Measurements from ENCODE around the gene TMEM178A. TPM values are rescaled to one million over a fixed set of nuclear protein-coding genes. Genes with fewer than 3 reads are reported as not detected.
A peak's percentile ranks its signal among the peaks of the same experiment; 100 is the strongest.
"Not testable (repeated sequence)": the region's sequence is repeated elsewhere in the genome, so short reads cannot be mapped to it uniquely, and the experiment has no call there.

TMEM178A gene
- total and polyA plus RNA-seq, 4 donors = 13.6 to 55.8 (median 36.2) TPM

DNA sequence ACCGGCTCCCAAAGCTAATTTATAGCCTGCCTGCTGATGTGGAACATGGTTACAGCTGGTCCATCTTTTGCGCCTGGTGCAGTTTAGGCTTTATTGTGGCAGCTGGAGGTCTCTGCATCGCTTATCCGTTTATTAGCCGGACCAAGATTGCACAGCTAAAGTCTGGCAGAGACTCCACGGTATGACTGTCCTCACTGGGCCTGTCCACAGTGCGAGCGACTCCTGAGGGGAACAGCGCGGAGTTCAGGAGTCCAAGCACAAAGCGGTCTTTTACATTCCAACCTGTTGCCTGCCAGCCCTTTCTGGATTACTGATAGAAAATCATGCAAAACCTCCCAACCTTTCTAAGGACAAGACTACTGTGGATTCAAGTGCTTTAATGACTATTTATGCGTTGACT lies 51.4 kb downstream of the TMEM178A start:
- Histone ChIP-seq H3K4me1 (ENCODE audit: control insufficient read depth, insufficient read depth, low read length) (peaks cover 9% of the 10 kb centered on the region), H3K4me3 (ENCODE audit: low read depth, low read length) (no peak overlapping the region), H3K36me3 (ENCODE audit: control insufficient read depth, insufficient read depth, low read length) (no peaks in the 10 kb centered on the region), H3K9me3 (ENCODE audit: control insufficient read depth, insufficient read depth, low read length) (no peaks in the 10 kb centered on the region), H3K27ac (ENCODE audit: low read depth, low read length) (no peak overlapping the region), H3K27me3 (ENCODE audit: control insufficient read depth, insufficient read depth, low read length) (no peaks in the 10 kb centered on the region)
- peak in 1 of 6 donors; percentile 55 for DNase-seq (ENCODE audit: low read depth in 4 of 6, low spot score in 6 of 6)
- 75% methylated on average over 12 of the region's 12 CpGs for WGBS (ENCODE audit: insufficient coverage)

DNA sequence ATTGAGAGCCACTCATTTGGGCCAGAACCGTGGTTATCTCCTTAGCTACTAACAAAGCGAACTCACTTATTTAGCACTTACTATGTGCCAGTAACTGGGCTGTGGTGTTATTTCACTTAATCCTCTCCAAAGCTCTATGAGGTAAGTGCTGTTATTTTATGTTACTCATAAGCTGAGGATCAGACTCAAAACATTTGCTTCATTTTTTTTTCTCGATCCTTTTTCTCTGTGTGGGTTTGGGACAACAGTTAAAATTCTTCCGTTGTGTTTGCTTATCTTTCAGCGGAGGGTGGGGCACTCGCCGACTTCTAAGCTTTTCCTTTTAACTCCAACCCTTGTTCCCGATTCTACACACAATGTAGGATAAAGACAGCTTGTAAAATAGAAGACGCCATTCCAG lies 52.8 kb downstream of the TMEM178A start:
- H3K27ac ChIP-seq (ENCODE audit: low read depth, low read length) = no peak overlapping the region
- WGBS (ENCODE audit: insufficient coverage) = no CpG with 5 or more reads among the region's 9 CpGs
- H3K27me3 ChIP-seq (ENCODE audit: control insufficient read depth, insufficient read depth, low read length) = no peaks in the 10 kb centered on the region
- DNase-seq (ENCODE audit: low read depth in 4 of 6, low spot score in 6 of 6) = no peak
- H3K4me3 ChIP-seq (ENCODE audit: low read depth, low read length) = no peak overlapping the region
- H3K36me3 ChIP-seq (ENCODE audit: control insufficient read depth, insufficient read depth, low read length) = no peaks in the 10 kb centered on the region
- H3K4me1 ChIP-seq (ENCODE audit: control insufficient read depth, insufficient read depth, low read length) = peaks cover 9% of the 10 kb centered on the region
- no peaks in the 10 kb centered on the region for H3K9me3 ChIP-seq (ENCODE audit: control insufficient read depth, insufficient read depth, low read length)

DNA sequence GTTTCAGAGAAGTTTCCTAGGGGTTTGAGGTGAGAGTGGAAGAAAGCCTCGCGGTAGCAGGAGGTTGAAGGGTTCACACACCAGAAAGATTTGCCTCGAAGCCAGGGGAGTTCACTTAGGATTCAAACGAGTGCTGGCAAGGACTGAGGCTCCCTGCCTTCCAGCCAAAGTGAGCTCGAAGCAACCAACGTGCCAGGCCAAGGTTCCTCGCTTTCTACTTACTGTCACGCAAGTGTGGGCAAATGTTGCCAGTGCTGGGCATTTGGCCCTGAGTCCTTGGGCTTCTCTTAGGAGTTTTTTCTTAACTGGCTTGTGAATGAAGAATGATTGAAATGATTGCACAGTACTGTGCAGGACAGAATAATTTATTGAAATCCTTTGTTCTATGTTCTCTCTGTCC lies 53.6 kb downstream of the TMEM178A start:
- H3K4me1 ChIP-seq (ENCODE audit: control insufficient read depth, insufficient read depth, low read length) = peaks cover 9% of the 10 kb centered on the region
- DNase-seq (ENCODE audit: low read depth in 4 of 6, low spot score in 6 of 6) = peak in 5 of 6 donors; percentile 47 to 92 (median 63)
- 42% methylated on average over 8 of the region's 8 CpGs for WGBS (ENCODE audit: insufficient coverage)
- no peak overlapping the region for H3K4me3 ChIP-seq (ENCODE audit: low read depth, low read length)
- no peaks in the 10 kb centered on the region for H3K9me3 ChIP-seq (ENCODE audit: control insufficient read depth, insufficient read depth, low read length)
- H3K36me3 ChIP-seq (ENCODE audit: control insufficient read depth, insufficient read depth, low read length) = no peaks in the 10 kb centered on the region
- no peaks in the 10 kb centered on the region for H3K27me3 ChIP-seq (ENCODE audit: control insufficient read depth, insufficient read depth, low read length)
- H3K27ac ChIP-seq (ENCODE audit: low read depth, low read length) = peak overlapping the region; percentile 35

DNA sequence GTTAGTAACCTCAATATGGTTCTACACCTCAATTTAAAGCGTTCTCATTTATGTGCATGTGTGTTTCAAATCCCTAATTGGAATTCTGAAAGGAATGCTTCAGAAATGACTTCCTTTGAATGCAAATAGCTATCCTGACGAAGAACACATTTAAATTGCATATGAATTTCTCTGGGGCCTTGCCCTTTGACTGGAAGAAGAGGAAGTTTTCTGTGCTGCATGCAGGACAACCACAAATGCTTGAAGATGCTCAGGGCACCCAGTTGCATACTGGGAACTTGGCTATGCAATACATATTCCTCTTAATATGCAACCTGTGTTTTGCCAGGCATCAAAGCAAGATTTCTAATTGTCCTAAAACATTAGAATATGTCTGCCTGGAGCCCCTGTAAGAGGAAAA lies 55.3 kb downstream of the TMEM178A start:
- no peaks in the 10 kb centered on the region for H3K9me3 ChIP-seq (ENCODE audit: control insufficient read depth, insufficient read depth, low read length)
- no CpG with 5 or more reads among the region's 2 CpGs for WGBS (ENCODE audit: insufficient coverage)
- no peaks in the 10 kb centered on the region for H3K27me3 ChIP-seq (ENCODE audit: control insufficient read depth, insufficient read depth, low read length)
- H3K36me3 ChIP-seq (ENCODE audit: control insufficient read depth, insufficient read depth, low read length) = no peaks in the 10 kb centered on the region
- DNase-seq (ENCODE audit: low read depth in 4 of 6, low spot score in 6 of 6) = peak in 1 of 6 donors; percentile 73
- H3K4me3 ChIP-seq (ENCODE audit: low read depth, low read length) = no peak overlapping the region
- no peak overlapping the region for H3K27ac ChIP-seq (ENCODE audit: low read depth, low read length)
- H3K4me1 ChIP-seq (ENCODE audit: control insufficient read depth, insufficient read depth, low read length) = peaks cover 9% of the 10 kb centered on the region

DNA sequence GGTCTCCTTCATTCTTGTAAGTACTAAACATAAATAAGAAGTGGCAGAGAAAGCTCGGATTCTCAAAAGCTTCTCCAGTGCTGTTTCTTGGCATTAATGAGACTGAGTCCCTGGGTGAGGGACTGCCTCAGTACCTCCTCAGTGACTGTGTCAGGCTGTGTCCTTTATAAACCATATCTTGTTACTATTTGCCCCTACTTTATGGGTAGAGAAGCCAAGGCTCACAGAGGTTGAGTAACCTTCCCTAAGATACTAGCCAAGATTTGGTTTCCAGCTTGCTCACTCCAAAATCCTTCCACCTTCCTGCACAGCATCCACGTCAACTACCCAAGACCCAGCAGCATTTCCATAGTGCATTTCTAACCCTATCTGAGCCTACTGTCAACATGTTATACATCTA lies 57.8 kb downstream of the TMEM178A start:
- 100% methylated on average over 1 of the region's 2 CpGs for WGBS (ENCODE audit: insufficient coverage)
- no peak for DNase-seq (ENCODE audit: low read depth in 4 of 6, low spot score in 6 of 6)
- H3K27ac ChIP-seq (ENCODE audit: low read depth, low read length) = no peak overlapping the region
- H3K4me3 ChIP-seq (ENCODE audit: low read depth, low read length) = no peak overlapping the region
- H3K4me1 ChIP-seq (ENCODE audit: control insufficient read depth, insufficient read depth, low read length) = peaks cover 9% of the 10 kb centered on the region
- no peaks in the 10 kb centered on the region for H3K9me3 ChIP-seq (ENCODE audit: control insufficient read depth, insufficient read depth, low read length)
- no peaks in the 10 kb centered on the region for H3K36me3 ChIP-seq (ENCODE audit: control insufficient read depth, insufficient read depth, low read length)
- no peaks in the 10 kb centered on the region for H3K27me3 ChIP-seq (ENCODE audit: control insufficient read depth, insufficient read depth, low read length)

DNA sequence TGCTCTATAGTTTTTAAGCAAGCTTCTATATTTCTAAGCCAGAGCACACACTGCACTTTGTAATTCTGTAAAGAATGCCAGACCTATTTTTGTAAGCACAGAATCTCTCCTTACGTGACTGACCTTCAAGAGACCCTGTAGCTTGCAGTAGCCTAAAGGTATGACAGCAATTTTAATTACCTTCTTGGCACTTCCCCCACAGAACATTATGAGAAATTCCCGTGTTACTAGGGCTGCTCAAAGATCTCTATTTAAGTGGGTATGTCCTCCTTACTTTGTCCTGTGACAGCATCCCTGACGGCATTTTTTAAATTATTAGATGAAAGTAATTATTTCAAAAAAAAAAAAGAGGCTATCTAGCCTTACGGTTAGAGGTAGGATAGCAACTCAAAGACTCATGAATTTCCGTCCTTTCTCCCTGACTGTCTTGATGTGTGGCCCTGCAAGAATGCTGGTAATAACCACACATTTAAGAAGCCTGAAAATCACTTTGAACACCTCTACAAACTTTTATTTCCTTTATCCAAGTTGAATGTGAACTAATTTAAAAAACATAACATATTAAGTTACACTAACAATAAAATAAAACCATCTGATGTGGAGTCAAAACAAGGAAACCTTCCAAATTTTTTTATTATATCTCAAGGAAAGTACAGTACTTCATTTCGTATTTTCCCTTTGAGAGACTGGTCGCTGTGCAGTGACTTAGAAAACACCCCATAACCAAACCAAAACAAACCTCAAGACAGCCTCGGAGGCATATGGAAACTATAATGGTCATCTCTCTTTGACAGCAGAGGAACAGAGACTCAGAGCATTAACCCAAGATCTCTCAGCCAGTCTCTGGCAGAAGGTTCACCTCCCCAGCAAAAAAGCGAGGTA lies 58.5 kb downstream of the TMEM178A start:
- no peaks in the 10 kb centered on the region for H3K9me3 ChIP-seq (ENCODE audit: control insufficient read depth, insufficient read depth, low read length)
- H3K4me1 ChIP-seq (ENCODE audit: control insufficient read depth, insufficient read depth, low read length) = peaks cover 9% of the 10 kb centered on the region
- H3K27ac ChIP-seq (ENCODE audit: low read depth, low read length) = no peak overlapping the region
- peak in 1 of 6 donors; percentile 24 for DNase-seq (ENCODE audit: low read depth in 4 of 6, low spot score in 6 of 6)
- H3K4me3 ChIP-seq (ENCODE audit: low read depth, low read length) = no peak overlapping the region
- no peaks in the 10 kb centered on the region for H3K36me3 ChIP-seq (ENCODE audit: control insufficient read depth, insufficient read depth, low read length)
- no peaks in the 10 kb centered on the region for H3K27me3 ChIP-seq (ENCODE audit: control insufficient read depth, insufficient read depth, low read length)
- 87% methylated on average over 5 of the region's 9 CpGs for WGBS (ENCODE audit: insufficient coverage)

DNA sequence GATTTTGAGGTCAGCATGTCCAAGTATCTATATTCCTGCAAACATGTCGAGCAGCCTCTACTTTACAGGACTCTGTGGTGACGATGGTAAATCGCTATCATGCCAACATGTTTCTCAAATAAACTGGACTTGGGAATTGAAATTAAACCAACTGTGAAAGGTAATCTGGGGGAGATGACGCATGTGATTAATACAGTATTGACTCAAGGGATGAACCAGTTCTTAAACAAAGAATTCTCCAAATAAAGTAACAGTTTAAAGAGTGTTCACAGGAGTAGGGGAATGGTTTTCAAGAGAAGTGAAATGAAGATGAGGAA lies 59.1 kb downstream of the TMEM178A start:
- peaks cover 6% of the 10 kb centered on the region for H3K4me1 ChIP-seq (ENCODE audit: control insufficient read depth, insufficient read depth, low read length)
- H3K4me3 ChIP-seq (ENCODE audit: low read depth, low read length) = no peak overlapping the region
- H3K27ac ChIP-seq (ENCODE audit: low read depth, low read length) = no peak overlapping the region
- no peak for DNase-seq (ENCODE audit: low read depth in 4 of 6, low spot score in 6 of 6)
- H3K9me3 ChIP-seq (ENCODE audit: control insufficient read depth, insufficient read depth, low read length) = no peaks in the 10 kb centered on the region
- no peaks in the 10 kb centered on the region for H3K27me3 ChIP-seq (ENCODE audit: control insufficient read depth, insufficient read depth, low read length)
- no CpG with 5 or more reads among the region's 4 CpGs for whole genome bisulfite sequencing (ENCODE audit: insufficient coverage)
- no peaks in the 10 kb centered on the region for H3K36me3 ChIP-seq (ENCODE audit: control insufficient read depth, insufficient read depth, low read length)

DNA sequence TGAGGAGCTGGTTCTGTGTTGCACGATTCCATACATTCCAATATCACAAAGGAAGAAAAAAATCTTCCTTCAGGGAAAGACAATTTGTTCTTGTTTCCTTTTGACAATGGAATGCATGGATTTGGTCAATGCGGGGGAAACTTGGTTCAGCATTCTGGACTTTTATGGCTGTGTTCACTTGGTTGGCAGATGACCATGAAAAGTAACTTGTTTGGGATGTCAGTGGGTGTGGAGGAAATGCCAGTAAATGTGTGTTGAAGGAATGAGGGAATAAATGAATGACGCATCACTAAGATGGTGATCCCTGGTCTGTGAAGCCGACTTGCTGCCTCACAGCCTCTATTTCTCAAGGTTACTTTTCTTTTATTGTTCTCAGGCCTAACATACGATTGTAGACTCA lies 59.7 kb downstream of the TMEM178A start:
- Histone ChIP-seq H3K4me1 (ENCODE audit: control insufficient read depth, insufficient read depth, low read length) (peaks cover 2% of the 10 kb centered on the region), H3K27ac (ENCODE audit: low read depth, low read length) (no peak overlapping the region), H3K4me3 (ENCODE audit: low read depth, low read length) (no peak overlapping the region), H3K9me3 (ENCODE audit: control insufficient read depth, insufficient read depth, low read length) (no peaks in the 10 kb centered on the region), H3K36me3 (ENCODE audit: control insufficient read depth, insufficient read depth, low read length) (no peaks in the 10 kb centered on the region), H3K27me3 (ENCODE audit: control insufficient read depth, insufficient read depth, low read length) (no peaks in the 10 kb centered on the region)
- 82% methylated on average over 3 of the region's 5 CpGs for WGBS (ENCODE audit: insufficient coverage)
- no peak for DNase-seq (ENCODE audit: low read depth in 4 of 6, low spot score in 6 of 6)

DNA sequence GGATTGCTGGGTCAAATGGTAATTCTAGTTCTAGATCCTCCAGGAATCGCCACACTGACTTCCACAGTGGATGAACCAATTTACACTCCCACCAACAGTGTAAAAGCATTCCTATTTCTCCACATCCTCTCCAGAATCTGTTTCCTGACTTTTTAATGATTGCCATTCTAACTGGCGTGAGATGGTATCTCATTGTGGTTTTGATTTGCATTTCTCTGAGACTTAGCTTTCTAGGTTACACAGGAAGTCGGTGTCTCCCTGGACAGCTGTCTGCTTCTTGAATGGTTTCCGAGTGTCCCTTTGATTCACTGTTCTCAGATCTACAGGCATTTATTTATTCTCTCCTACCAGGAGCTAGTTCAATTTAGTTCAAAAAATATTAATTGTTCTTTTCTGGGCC lies 62.4 kb downstream of the TMEM178A start:
- not testable (repeated sequence) for H3K27me3 ChIP-seq (ENCODE audit: control insufficient read depth, insufficient read depth, low read length); H3K27ac ChIP-seq (ENCODE audit: low read depth, low read length); H3K4me1 ChIP-seq (ENCODE audit: control insufficient read depth, insufficient read depth, low read length); H3K4me3 ChIP-seq (ENCODE audit: low read depth, low read length); DNase-seq (ENCODE audit: low read depth in 4 of 6, low spot score in 6 of 6); H3K9me3 ChIP-seq (ENCODE audit: control insufficient read depth, insufficient read depth, low read length); H3K36me3 ChIP-seq (ENCODE audit: control insufficient read depth, insufficient read depth, low read length)
- no CpG with 5 or more reads among the region's 4 CpGs for WGBS (ENCODE audit: insufficient coverage)

DNA sequence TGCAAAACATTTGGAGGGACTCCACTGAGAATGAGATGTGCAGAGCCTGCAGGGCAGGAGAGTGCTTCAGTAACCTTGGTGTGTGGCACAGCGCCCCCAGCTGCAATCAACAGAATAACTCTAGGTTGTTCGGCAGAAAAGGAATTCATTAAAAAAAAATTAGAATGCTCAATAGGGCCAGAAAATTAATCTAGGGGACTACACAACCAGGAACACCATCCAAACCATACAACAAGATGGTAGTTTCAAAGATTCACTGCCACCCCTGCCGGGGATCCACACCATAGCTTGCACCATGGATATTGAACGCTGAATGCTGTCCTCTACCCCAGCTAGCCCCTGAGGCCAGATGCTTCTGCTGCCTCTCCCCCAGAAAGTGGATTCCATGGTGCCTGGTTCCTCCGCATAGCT lies 63.2 kb downstream of the TMEM178A start:
- Histone ChIP-seq H3K9me3 (ENCODE audit: control insufficient read depth, insufficient read depth, low read length) (peaks cover 2% of the 10 kb centered on the region), H3K4me3 (ENCODE audit: low read depth, low read length) (no peak overlapping the region), H3K27me3 (ENCODE audit: control insufficient read depth, insufficient read depth, low read length) (no peaks in the 10 kb centered on the region), H3K4me1 (ENCODE audit: control insufficient read depth, insufficient read depth, low read length) (no peaks in the 10 kb centered on the region), H3K27ac (ENCODE audit: low read depth, low read length) (no peak overlapping the region), H3K36me3 (ENCODE audit: control insufficient read depth, insufficient read depth, low read length) (no peaks in the 10 kb centered on the region)
- no peak for DNase-seq (ENCODE audit: low read depth in 4 of 6, low spot score in 6 of 6)
- 57% methylated on average over 4 of the region's 5 CpGs for WGBS (ENCODE audit: insufficient coverage)
